G401.6 (cell line): ENCODE results near the gene SEMA4D.
"Not testable (repeated sequence)": the region's sequence is repeated elsewhere in the genome, so short reads cannot be mapped to it uniquely, and the experiment has no call there.

Experiments
- FAIRE-seq: peaks from 2 replicates; lab custom pipeline; 2012; peaks lifted over from hg19 to GRCh38; lab: Jason Lieb, UNC

SEMA4D gene

DNA sequence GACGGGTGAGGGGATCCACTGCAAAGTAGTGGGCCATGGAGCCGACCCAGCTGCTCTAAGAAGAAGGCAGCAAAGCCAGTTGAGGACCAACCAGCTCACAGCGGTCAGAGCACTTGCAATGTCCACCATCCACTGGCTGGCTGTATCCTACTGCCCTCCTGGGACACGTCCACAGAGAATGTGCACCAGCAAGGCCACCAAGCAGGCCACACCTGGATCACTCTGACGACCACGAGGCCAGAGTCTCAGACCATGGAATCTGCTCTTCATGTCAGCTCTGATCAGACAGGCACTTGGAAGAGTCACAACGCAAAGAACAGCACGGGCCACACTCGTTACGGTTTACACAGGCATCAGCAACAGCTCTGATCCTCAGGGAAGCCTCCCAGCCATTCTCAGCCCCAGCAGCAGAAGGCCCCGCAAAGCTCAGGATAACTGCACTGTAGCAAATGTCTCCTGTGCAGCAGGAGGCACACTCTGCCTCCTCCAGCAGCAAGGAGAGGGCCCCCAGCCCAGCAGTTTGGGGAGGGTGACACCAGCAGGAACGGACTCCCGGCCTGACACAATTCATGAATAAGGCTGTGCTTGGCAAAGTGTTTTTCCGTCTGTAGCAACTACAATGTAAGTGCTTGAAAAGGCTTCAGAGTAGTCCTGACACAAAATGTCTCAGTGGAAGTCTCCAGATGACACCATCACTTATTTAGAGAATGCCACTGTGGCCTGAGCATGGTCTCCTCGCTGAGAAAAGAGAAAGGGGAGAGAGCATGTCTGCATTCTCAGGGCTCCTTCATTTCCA is 15.7 kb downstream of the SEMA4D start:
- FAIRE-seq, result no peak

DNA sequence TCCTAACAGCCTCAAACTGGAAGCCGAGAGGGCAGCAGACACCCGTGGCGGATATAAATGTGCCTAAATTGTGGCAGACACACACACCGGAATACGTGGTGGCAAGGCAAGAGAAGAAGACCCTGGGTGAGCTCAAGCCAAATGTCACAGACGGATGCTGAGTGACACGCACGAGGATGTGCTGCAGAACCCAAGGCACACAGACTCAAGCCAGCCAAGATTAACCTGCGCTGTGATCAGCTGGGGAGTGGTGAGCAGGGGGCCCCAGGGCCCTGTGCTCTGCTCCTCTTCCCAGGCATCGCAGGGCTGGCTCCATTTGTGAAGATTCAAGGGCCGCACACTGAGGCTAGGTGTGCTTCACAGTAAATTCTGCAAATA is 16.4 kb downstream of the SEMA4D start:
- FAIRE-seq, result no peak

DNA sequence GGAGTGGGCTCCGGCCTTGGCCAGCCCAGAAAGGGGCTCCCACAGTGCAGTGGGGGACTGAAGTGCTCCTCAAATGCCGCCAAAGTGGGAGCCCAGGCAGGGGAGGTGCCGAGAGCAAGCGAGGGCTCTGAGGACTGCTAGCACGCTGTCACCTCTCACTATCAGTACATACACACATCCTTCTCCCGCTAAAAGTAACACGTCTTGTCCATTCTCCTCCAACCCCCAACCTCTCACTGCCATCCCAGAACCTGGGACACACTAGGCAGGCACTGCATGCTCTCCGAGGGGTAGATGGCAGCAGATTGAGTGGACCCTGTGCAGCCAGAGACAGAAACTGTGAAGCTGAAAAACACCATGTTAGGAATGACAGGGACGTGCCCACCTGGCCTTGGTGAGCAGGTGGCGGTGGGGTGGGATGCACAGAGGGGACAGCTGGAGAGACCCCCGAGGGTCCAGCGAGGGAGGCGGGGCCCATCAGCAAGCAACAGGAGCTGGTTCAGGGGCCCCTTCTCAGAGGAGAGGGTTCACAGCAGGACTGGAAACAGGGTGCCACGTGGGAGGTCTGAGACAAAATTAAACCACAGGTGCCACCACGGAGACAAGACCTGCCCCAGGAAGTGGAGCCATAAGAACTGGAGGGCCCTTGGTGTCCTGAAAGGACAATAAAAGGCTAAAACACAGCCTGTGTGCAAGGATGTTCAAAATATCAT is 16.9 kb downstream of the SEMA4D start:
- no peak for FAIRE-seq

GRCh38 chr9:89480372-89480771 is 17.5 kb downstream of the SEMA4D start:
- not testable (repeated sequence) for FAIRE-seq

- not testable (repeated sequence) for FAIRE-seq
Measured at GRCh38 chr9:89479669-89480011, 18.3 kb downstream of the SEMA4D start.

DNA sequence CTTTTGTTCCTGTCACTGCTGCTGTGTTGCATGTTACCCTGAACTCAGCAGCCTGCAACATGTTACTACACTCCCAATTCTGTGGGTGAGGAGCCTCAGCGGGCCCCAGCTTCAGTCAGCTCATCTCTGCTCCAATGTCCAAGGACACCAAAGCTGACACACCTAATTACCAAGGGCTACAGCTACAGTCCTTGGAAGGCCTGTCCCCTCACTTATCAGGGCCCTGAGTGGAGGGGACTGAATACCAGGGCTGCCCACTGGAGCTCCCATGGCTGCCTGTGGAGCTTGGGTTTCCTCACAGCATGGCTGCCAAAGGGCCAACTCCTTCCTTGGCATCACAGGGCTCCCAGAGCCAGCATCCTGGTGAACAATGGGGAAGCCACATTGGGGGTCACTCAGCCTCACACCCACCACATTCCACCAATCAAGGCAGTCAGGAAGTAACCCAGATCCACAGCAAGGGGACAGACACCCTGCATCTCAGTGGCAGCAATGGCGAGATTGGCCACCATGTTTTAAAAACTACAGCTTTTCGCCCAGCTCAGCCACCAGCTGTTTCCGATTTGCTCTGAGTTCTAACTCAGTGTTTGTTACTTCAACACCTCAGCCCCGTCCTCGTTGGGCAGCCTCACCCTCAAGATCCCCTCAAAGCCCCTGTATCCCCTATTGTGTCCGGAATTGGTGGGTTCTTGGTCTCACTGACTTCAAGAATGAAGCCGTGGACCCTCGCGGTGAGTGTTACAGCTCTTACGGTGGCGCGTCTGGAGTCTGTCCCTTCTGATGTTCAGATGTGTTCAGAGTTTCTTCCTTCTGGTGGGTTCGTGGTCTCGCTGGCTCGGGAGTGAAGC is 18.9 kb downstream of the SEMA4D start:
- FAIRE-seq, result no peak

- FAIRE-seq, result no peak
Measured at GRCh38 chr9:89477811-89478630, 19.9 kb downstream of the SEMA4D start.

- no peak for FAIRE-seq
Measured at GRCh38 chr9:89477384-89477783, 20.5 kb downstream of the SEMA4D start.

GRCh38 chr9:89476546-89476945 is 21.4 kb downstream of the SEMA4D start:
- FAIRE-seq, result no peak

DNA sequence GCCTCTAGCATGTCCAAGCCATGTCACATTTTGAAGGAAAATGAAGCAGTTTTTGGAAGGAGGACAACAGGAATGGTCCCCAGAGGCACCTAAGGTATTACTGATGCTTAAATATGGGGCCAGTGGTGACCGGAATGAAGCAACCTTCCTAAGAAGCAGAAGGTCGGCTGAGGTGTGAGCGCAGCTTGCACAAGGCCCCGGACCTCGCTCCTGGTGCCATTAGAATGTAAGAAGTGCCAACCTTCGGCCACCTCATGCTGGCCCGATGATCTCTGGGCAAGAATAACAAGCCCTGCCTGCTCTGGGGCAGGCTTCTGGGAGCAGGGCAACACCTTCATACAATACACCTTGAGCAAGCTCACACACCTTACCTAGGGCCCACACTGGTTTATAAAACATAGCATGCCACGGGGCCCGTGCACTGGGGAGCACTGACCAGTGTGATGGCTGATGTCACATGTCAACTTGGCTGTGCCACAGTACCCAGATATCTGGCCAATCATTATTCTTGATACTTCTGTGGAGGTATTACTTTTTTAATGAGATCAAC is 21.9 kb downstream of the SEMA4D start:
- FAIRE-seq, result no peak

- FAIRE-seq, result no peak
Measured at GRCh38 chr9:89474939-89475338, 23.0 kb downstream of the SEMA4D start.

- no peak for FAIRE-seq
Measured at GRCh38 chr9:89473762-89474469, 24.0 kb downstream of the SEMA4D start.

GRCh38 chr9:89471796-89472320 is 26.1 kb downstream of the SEMA4D start:
- not testable (repeated sequence) for FAIRE-seq

DNA sequence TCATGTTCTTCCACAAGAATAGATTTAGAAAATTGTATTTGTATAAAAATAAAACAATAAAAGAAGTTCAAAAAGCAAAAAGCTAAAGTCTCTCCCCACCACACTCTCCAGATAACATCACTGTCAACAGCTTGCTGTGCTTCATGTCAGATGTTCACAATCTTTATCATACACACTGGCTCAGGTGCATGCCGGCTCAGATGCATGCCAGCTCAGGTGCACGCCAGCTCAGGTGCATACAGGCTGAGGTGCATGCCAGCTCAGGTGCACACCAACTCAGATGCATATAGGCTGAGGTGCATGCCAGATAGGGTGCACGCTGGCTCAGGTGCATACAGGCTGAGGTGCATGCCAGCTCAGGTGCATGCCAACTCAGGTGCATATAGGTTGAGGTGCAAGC is 26.5 kb downstream of the SEMA4D start:
- FAIRE-seq, result no peak

DNA sequence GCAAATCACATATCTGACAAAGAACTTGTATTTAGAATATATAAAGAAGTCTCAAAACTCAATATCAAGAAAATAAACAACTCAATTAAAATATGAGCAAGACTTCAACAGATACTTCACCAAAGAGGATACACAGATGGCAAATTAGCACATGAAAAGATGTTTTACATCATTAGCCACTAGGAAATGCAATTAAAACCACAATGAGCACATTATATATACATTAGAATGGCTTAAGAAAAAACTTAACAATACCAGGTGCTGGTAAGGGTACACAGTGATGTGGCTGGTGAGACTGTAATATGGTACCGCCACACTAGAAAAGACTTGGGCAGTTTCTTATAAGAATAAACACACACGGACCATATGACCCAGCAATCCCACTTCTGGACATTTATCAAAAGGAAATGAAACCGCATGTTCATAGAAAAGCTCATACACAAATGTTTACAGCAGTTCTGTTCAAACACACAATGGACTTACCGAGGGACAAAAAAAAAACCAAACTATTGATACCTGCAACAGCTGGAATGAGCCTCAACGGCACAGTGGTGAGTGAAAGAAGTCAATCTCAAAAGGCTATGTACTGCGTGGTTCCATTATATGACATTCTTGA is 27.6 kb downstream of the SEMA4D start:
- no peak for FAIRE-seq

- no peak for FAIRE-seq
Measured at GRCh38 chr9:89469003-89469402, 28.9 kb downstream of the SEMA4D start.

GRCh38 chr9:89468281-89468960 is 29.5 kb downstream of the SEMA4D start:
- no peak for FAIRE-seq

DNA sequence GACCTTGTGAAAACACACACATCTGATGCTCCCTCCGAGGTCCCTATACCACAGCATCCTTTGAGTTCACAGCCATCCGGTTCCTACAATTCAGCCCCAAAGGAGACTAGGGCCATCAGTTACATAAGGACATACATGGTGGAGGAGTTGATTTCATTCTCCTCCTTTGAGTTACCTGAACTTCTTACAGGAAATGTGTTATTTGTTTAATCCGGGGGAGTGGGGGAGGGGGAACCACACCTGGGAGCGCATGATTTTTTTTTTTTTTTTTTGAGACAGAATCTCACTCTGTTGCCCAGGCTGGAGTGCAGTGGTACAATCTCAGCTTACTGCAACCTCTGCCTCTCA is 30.7 kb downstream of the SEMA4D start:
- no peak for FAIRE-seq

GRCh38 chr9:89466451-89467277 is 31.2 kb downstream of the SEMA4D start:
- no peak for FAIRE-seq
